Liver (tissue), 9 donors: ENCODE measurements around the gene IFNG. TPM values are rescaled to one million over a fixed set of nuclear protein-coding genes. Genes with fewer than 3 reads are reported as not detected.

ENCODE experiments used
- DNase-seq: peaks from one replicate; pipeline ENCODE4 v3.0.0-alpha.2; 2017; ENCODE audit warnings: low spot score
- H3K27ac ChIP-seq, 2 donors: one replicate each; pipeline ENCODE4 v1.7.0; 2013; ENCODE audit warnings: inconsistent platforms in 2 of 2, low read length in 2 of 2, control low read depth in 1 of 2, low read depth in 1 of 2, mild to moderate bottlenecking in 1 of 2
- H3K27me3 ChIP-seq, 4 donors: one replicate each; pipeline versions ENCODE4 v1.6.1 to v1.7.0; 2013; ENCODE audit warnings: low read length in 3 of 4, inconsistent platforms in 1 of 4, mild to moderate bottlenecking in 1 of 4, moderate library complexity in 1 of 4; ENCODE audit not compliant: control insufficient read depth in 4 of 4, insufficient read depth in 4 of 4
- H3K36me3 ChIP-seq, 4 donors: one replicate each; pipeline versions ENCODE4 v1.6.1 to v1.7.0; 2013; ENCODE audit warnings: low read length in 3 of 4, mild to moderate bottlenecking in 3 of 4, low read depth in 1 of 4, moderate library complexity in 1 of 4; ENCODE audit not compliant: control insufficient read depth in 4 of 4, insufficient read depth in 3 of 4
- H3K4me1 ChIP-seq, 4 donors: one replicate each; pipeline versions ENCODE4 v1.6.1 to v1.7.0; 2013; ENCODE audit warnings: low read length in 3 of 4, mild to moderate bottlenecking in 3 of 4, moderate library complexity in 1 of 4; ENCODE audit not compliant: control insufficient read depth in 4 of 4, insufficient read depth in 4 of 4
- H3K4me3 ChIP-seq, 3 donors: one replicate each; pipeline versions ENCODE4 v1.6.1 to v1.7.0; 2013; ENCODE audit warnings: low read length in 3 of 3, control low read depth in 1 of 3, low read depth in 1 of 3, mild to moderate bottlenecking in 1 of 3
- H3K9ac ChIP-seq, 2 donors: one replicate each; pipeline ENCODE4 v1.7.0; 2013; ENCODE audit warnings: low read length in 2 of 2, mild to moderate bottlenecking in 2 of 2, moderate library complexity in 2 of 2, control low read depth in 1 of 2, low read depth in 1 of 2
- H3K9me3 ChIP-seq, 4 donors: one replicate each; pipeline versions ENCODE4 v1.6.1 to v1.7.0; 2013; ENCODE audit warnings: low read length in 3 of 4; ENCODE audit not compliant: control insufficient read depth in 4 of 4
- EGR1 ChIP-seq, 2 donors: IDR thresholded peaks; 2 replicates each; pipeline ENCODE4 v1.6.1; 2016 to 2018; ENCODE audit warnings: antibody characterized with exemption in 2 of 2, low read depth in 2 of 2
- FOXA1 ChIP-seq: IDR thresholded peaks from 2 replicates; pipeline ENCODE4 v1.6.1; 2016; ENCODE audit warnings: antibody characterized with exemption
- FOXA2 ChIP-seq: IDR thresholded peaks from 2 replicates; pipeline ENCODE4 v1.6.1; 2016; ENCODE audit warnings: antibody characterized with exemption
- GABPA ChIP-seq, 2 donors: IDR thresholded peaks in 1 of 2; conservative IDR thresholded peaks in 1 of 2; 2 replicates each; pipeline ENCODE4 v1.6.1; 2016; ENCODE audit warnings: antibody characterized with exemption in 2 of 2, mild to moderate bottlenecking in 1 of 2, moderate library complexity in 1 of 2
- HNF4A ChIP-seq, 2 donors: conservative IDR thresholded peaks; 2 replicates each; pipeline ENCODE4 v1.6.1; 2016; ENCODE audit warnings: antibody characterized with exemption in 2 of 2, mild to moderate bottlenecking in 2 of 2
- HNF4G ChIP-seq: IDR thresholded peaks from 2 replicates; pipeline ENCODE4 v1.6.1; 2016; ENCODE audit warnings: antibody characterized with exemption
- JUND ChIP-seq, 2 donors: IDR thresholded peaks; 2 replicates each; pipeline ENCODE4 v1.6.1; 2016; ENCODE audit warnings: antibody characterized with exemption in 2 of 2
- NR2F2 ChIP-seq: IDR thresholded peaks from 2 replicates; pipeline ENCODE4 v1.6.1; 2016; ENCODE audit warnings: antibody characterized with exemption
- RAD21 ChIP-seq, 2 donors: IDR thresholded peaks; 2 replicates each; pipeline ENCODE4 v1.6.1; 2016; ENCODE audit warnings: antibody characterized with exemption in 2 of 2, mild to moderate bottlenecking in 2 of 2
- REST ChIP-seq: IDR thresholded peaks from 2 replicates; pipeline ENCODE4 v1.6.1; 2016; ENCODE audit warnings: antibody characterized with exemption, mild to moderate bottlenecking
- RXRA ChIP-seq, 2 donors: IDR thresholded peaks; 2 replicates each; pipeline ENCODE4 v1.6.1; 2017 to 2018; ENCODE audit warnings: antibody characterized with exemption in 2 of 2, mild to moderate bottlenecking in 1 of 2
- SP1 ChIP-seq: IDR thresholded peaks from 2 replicates; pipeline ENCODE4 v1.6.1; 2018; ENCODE audit warnings: antibody characterized with exemption, mild to moderate bottlenecking
- TAF1 ChIP-seq: conservative IDR thresholded peaks from 2 replicates; pipeline ENCODE4 v1.6.1; 2016; ENCODE audit warnings: antibody characterized with exemption, mild to moderate bottlenecking
- YY1 ChIP-seq: IDR thresholded peaks from 2 replicates; pipeline ENCODE4 v1.6.1; 2016; ENCODE audit warnings: antibody characterized with exemption, mild to moderate bottlenecking
- ZBTB33 ChIP-seq: IDR thresholded peaks from 2 replicates; pipeline ENCODE4 v1.6.1; 2016; ENCODE audit warnings: antibody characterized with exemption
- WGBS: extraction: QIAGEN DNeasy Blood & Tissue Kit; methylation state at CpG from one replicate; pipeline ENCODE4 v1.1.7; 2013; 5-methylcytosine and 5-hydroxymethylcytosine counted together
- polyA plus RNA-seq, 2 donors: library from polyadenylated mRNA; stranded (reverse) in 1 of 2; unstranded in 1 of 2; fragments of 200-250 nt in 1 of 2; fragments of >200 nt in 1 of 2; fragmentation: Nextera tagmentation in 1 of 2; extraction: Ambion mirVana in 1 of 2; gene quantifications; one replicate each; pipeline versions ENCODE4 v1.2.1 to v1.2.3, GENCODE V29; 2013 to 2015
- total RNA-seq, 2 donors: library from RNA; depleted of rRNA; stranded (reverse); fragments of >200 nt; gene quantifications; one replicate each; pipeline ENCODE4 v1.2.3, GENCODE V29; 2014
- TF ChIP-seq, protein P1 (sequence below): IDR thresholded peaks from 2 replicates; pipeline ENCODE4 v1.6.1; 2016; ENCODE audit warnings: antibody characterized with exemption
- TF ChIP-seq, protein P2 (sequence below): IDR thresholded peaks from 2 replicates; pipeline ENCODE4 v1.6.1; 2016; ENCODE audit warnings: antibody characterized with exemption
- donor health status: healthy.
- donor health status: healthy.
- donor health status: healthy.
- donor health status: healthy.
- donor health status: healthy.

IFNG gene
- total and polyA plus RNA-seq, 4 donors = 0.08 TPM; not detected in 3

- peaks cover 0 to 4% (median 0%) of the 10 kb centered on the region in 4 donors for H3K9me3 ChIP-seq
- H3K27ac ChIP-seq = no peak overlapping the region
- no peaks in the 10 kb centered on the region for H3K36me3 ChIP-seq
- no peak overlapping the region for H3K9ac ChIP-seq
- no peak overlapping the region for H3K4me3 ChIP-seq
- H3K4me1 ChIP-seq = no peaks in the 10 kb centered on the region
- TF ChIP-seq TAF1 = no peak
- peaks cover 0 to 5% (median 0%) of the 10 kb centered on the region in 4 donors for H3K27me3 ChIP-seq
- DNase-seq = no peak
- 63% methylated on average over 3 of the region's 3 CpGs for WGBS
These were observed 19.4 kb upstream of the IFNG start for GRCh38 chr12:68178774-68179439.

GRCh38 chr12:68178184-68178583, 18.6 kb upstream of the IFNG start:
- H3K36me3 ChIP-seq = no peaks in the 10 kb centered on the region
- peaks cover 0 to 4% (median 0%) of the 10 kb centered on the region in 4 donors for H3K9me3 ChIP-seq
- peaks cover 0 to 5% (median 0%) of the 10 kb centered on the region in 4 donors for H3K27me3 ChIP-seq
- H3K4me1 ChIP-seq = no peaks in the 10 kb centered on the region
- H3K9ac ChIP-seq = no peak overlapping the region
- no peak overlapping the region for H3K27ac ChIP-seq
- TF ChIP-seq SP1 = no peak
- TF ChIP-seq EGR1 (IDR thresholded peaks at IDR 0.05; ENCODE audit: low read depth in 2 of 2) = no peak
- TF ChIP-seq RAD21 (IDR thresholded peaks at IDR 0.05) = no peak
- no peak for TF ChIP-seq JUND (IDR thresholded peaks at IDR 0.05)
- no peak for TF ChIP-seq YY1
- TF ChIP-seq NR2F2 = no peak
- no peak for TF ChIP-seq REST
- no peak for TF ChIP-seq TAF1
- no peak for TF ChIP-seq RXRA (IDR thresholded peaks at IDR 0.05)
- no peak for TF ChIP-seq GABPA (IDR thresholded peaks at IDR 0.05 in 1 of 2, conservative IDR thresholded peaks at IDR 0.05 in 1 of 2)
- no peak for DNase-seq
- H3K4me3 ChIP-seq = no peak overlapping the region

GRCh38 chr12:68177562-68177961, 18.0 kb upstream of the IFNG start:
- no peak for DNase-seq
- Histone ChIP-seq H3K4me3 (no peak overlapping the region), H3K9ac (no peak overlapping the region), H3K27me3 (peaks cover 0 to 5% (median 0%) of the 10 kb centered on the region in 4 donors), H3K4me1 (no peaks in the 10 kb centered on the region), H3K36me3 (no peaks in the 10 kb centered on the region), H3K9me3 (peaks cover 0 to 4% (median 0%) of the 10 kb centered on the region in 4 donors), H3K27ac (no peak overlapping the region)
- WGBS = 74% methylated on average over 2 of the region's 2 CpGs
- no peak for TF ChIP-seq RAD21 (IDR thresholded peaks at IDR 0.05)
- no peak for TF ChIP-seq FOXA1
- TF ChIP-seq YY1 = no peak
- no peak for TF ChIP-seq SP1
- TF ChIP-seq RXRA (IDR thresholded peaks at IDR 0.05) = no peak
- no peak for TF ChIP-seq HNF4A (conservative IDR thresholded peaks at IDR 0.05)
- no peak for TF ChIP-seq ZBTB33
- TF ChIP-seq, protein P1, sequence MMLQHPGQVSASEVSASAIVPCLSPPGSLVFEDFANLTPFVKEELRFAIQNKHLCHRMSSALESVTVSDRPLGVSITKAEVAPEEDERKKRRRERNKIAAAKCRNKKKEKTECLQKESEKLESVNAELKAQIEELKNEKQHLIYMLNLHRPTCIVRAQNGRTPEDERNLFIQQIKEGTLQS = no peak
- TF ChIP-seq, protein P2, sequence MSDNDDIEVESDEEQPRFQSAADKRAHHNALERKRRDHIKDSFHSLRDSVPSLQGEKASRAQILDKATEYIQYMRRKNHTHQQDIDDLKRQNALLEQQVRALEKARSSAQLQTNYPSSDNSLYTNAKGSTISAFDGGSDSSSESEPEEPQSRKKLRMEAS = no peak
- no peak for TF ChIP-seq REST
- no peak for TF ChIP-seq FOXA2
- no peak for TF ChIP-seq HNF4G
- TF ChIP-seq EGR1 (IDR thresholded peaks at IDR 0.05; ENCODE audit: low read depth in 2 of 2) = no peak
